Prostate gland (tissue), 2 donors: ENCODE data around the gene FAM53B. TPM values are rescaled to one million over a fixed set of nuclear protein-coding genes. Genes with fewer than 3 reads are reported as not detected.

Experiments used
- DNase-seq: peaks from one replicate; pipeline ENCODE4 v3.0.0-alpha.2; 2019; ENCODE audit warnings: low spot score
- H3K27ac ChIP-seq, 2 donors: fragments of 200-600 bp; sonication (generic); 2 replicates each; pipeline ENCODE4 v1.5.1; 2017 to 2019
- H3K27me3 ChIP-seq: fragments of 200-600 bp; sonication (generic); replicated peaks from 2 replicates; pipeline ENCODE4 v1.5.1; 2019; ENCODE audit not compliant: insufficient read depth
- H3K36me3 ChIP-seq, 2 donors: fragments of 200-600 bp; sonication (generic); 1 replicate in 1 of 2; 2 replicates in 1 of 2; pipeline versions ENCODE4 v1.5.1 to v1.8.1; 2017 to 2019
- H3K4me1 ChIP-seq: fragments of 200-600 bp; sonication (generic); replicated peaks from 2 replicates; pipeline ENCODE4 v1.5.1; 2019
- H3K4me3 ChIP-seq, 2 donors: fragments of 200-600 bp; sonication (generic); 2 replicates each; pipeline ENCODE4 v1.5.1; 2017 to 2019
- H3K9me3 ChIP-seq: fragments of 200-600 bp; sonication (generic); 2 replicates; pipeline ENCODE4 v1.5.1; 2017
- POLR2A ChIP-seq: fragments of 450-650 bp; IDR thresholded peaks from one replicate; pipeline ENCODE4 v1.6.1; 2016; ENCODE audit warnings: antibody characterized with exemption, mild to moderate bottlenecking
- POLR2AphosphoS5 ChIP-seq: sonication (generic); formaldehyde crosslinking; IDR thresholded peaks from one replicate; pipeline ENCODE4 v1.6.1; 2017; ENCODE audit warnings: antibody characterized with exemption
- WGBS: methylation state at CpG from one replicate; pipeline ENCODE4 v1.1.5; 2018; 5-methylcytosine and 5-hydroxymethylcytosine counted together
- intact Hi-C: fragments of 100-400 bp; cut with DNase I; formaldehyde crosslinking; loops from one replicate; pipeline ENCODE4 v1.14.2; 2022
- small RNA-seq, 2 donors: library from RNA; depleted of rRNA; stranded (forward); fragments of <200 nt; gene quantifications; one replicate each; pipeline ENCODE3, GENCODE V24; 2016
- total RNA-seq, 2 donors: library from RNA; depleted of rRNA; stranded (reverse); fragments of >200 nt; gene quantifications; one replicate each; pipeline ENCODE4 v1.1.0, GENCODE V29; 2016
- TF ChIP-seq, protein P1 (sequence below), 4 experiments: fragments of 200-600 bp in 2 of 4; fragments of 450-650 bp in 2 of 4; sonication (generic) in 2 of 4; IDR thresholded peaks; 1 replicate in 3 of 4; 2 replicates in 1 of 4; pipeline ENCODE4 v1.5.1; 2016 to 2019; ENCODE audit warnings: antibody characterized with exemption in 4 of 4, mild to moderate bottlenecking in 2 of 4, moderate library complexity in 2 of 4

The FAM53B gene
- total RNA-seq, 2 donors from 2014 or later = 28.9 to 101 TPM

DNA sequence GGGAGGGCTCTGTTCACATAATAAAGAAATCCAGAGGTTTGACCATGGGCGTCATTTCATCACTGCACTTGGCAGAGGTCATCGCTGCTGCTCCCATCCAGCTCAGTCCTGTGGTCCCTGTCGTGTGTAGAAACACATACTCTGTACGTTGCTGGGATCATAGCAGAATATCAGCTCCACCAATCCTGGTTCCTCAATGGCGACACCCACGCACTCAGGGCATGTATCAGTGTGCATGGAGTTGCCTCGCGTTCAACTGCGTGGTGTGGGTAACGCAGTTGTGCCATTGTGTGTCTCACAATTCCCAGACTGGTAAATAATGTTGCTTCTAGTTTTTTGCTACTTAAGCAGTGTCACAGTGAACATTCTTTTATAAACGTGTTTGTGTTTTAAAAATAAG lies 171.4 kb downstream of the FAM53B start:
- no peak overlapping the region for H3K27ac ChIP-seq
- no peaks in the 10 kb centered on the region for H3K27me3 ChIP-seq
- no peaks in the 10 kb centered on the region for H3K4me1 ChIP-seq
- intact Hi-C loops = no loop called here
- H3K36me3 ChIP-seq = no peaks in the 10 kb centered on the region
- DNase-seq = no peak
- WGBS = 87% methylated on average over 11 of the region's 11 CpGs
- TF ChIP-seq POLR2A (no peak), POLR2AphosphoS5 (no peak)
- TF ChIP-seq, protein P1, sequence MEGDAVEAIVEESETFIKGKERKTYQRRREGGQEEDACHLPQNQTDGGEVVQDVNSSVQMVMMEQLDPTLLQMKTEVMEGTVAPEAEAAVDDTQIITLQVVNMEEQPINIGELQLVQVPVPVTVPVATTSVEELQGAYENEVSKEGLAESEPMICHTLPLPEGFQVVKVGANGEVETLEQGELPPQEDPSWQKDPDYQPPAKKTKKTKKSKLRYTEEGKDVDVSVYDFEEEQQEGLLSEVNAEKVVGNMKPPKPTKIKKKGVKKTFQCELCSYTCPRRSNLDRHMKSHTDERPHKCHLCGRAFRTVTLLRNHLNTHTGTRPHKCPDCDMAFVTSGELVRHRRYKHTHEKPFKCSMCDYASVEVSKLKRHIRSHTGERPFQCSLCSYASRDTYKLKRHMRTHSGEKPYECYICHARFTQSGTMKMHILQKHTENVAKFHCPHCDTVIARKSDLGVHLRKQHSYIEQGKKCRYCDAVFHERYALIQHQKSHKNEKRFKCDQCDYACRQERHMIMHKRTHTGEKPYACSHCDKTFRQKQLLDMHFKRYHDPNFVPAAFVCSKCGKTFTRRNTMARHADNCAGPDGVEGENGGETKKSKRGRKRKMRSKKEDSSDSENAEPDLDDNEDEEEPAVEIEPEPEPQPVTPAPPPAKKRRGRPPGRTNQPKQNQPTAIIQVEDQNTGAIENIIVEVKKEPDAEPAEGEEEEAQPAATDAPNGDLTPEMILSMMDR (IDR thresholded peaks at IDR 0.05) = no peak
- H3K4me3 ChIP-seq = no peak overlapping the region
- no peaks in the 10 kb centered on the region for H3K9me3 ChIP-seq

DNA sequence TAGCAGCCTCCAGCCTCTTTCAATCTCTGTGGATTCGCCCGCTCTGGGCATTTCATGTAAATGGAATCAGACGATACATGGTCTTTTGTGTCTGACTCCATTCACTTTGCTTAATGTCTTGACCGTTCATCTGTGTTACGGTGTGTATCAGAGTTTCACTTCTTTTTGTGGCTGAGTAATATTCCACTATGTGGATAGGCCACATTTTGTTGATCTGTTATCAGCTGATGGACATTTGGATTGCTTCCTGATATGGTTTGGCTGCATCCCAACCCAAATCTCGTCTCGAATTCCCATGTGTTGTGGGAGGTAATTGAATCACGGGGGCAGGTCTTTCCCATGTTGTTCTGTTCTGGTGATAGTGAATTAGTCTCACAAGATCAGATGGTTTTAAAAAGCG lies 173.5 kb downstream of the FAM53B start:
- Histone ChIP-seq H3K36me3 (no peaks in the 10 kb centered on the region), H3K4me1 (no peaks in the 10 kb centered on the region), H3K27me3 (no peaks in the 10 kb centered on the region), H3K27ac (no peak overlapping the region), H3K4me3 (no peak overlapping the region), H3K9me3 (no peaks in the 10 kb centered on the region)
- no peak for DNase-seq
- TF ChIP-seq POLR2A (no peak), POLR2AphosphoS5 (no peak)
- TF ChIP-seq, protein P1 (IDR thresholded peaks at IDR 0.05) = no peak
- intact Hi-C loops = no loop called here
- 89% methylated on average over 9 of the region's 9 CpGs for WGBS

DNA sequence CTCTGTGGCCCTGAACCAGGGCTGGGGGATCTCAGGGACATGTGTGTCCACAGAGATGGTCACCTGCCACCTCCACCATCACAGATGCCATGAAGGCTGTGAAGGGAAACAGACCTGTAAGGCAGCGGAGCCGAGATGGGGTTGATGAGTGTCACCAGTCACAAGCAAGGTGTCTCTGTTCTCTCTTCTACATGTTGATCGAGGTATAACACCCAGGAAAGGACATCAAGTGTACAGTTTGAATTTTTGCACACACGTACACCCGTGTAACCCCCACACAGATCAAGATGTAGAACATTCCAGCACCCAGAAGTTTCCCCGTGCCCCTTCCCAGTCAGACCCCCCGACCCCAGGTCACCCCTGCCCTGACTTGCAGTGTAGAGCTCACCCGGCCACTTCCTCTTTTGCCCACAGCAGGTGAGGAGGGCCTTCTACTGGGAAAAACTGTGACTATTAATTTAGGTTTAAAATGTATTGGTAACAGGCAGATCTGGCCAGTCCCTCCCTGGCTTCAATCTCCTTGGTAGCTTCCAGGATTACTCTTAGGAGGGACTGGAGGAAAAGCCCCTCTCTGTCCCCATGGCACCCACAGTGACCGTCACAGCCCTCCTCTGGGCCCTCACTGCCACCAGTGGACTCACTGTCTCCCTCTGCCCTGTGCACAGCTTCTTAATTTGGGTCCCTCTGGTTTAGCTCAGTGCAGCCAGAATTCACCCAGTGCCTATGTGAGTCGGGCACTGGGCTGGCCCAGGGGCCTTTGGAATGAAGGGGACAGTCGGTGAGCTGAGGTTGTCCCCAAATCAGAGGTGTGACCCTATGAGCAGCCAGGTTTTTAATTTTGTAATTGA lies 174.3 kb downstream of the FAM53B start:
- Histone ChIP-seq H3K27me3 (no peaks in the 10 kb centered on the region), H3K9me3 (no peaks in the 10 kb centered on the region), H3K4me1 (no peaks in the 10 kb centered on the region), H3K27ac (no peak overlapping the region), H3K36me3 (no peaks in the 10 kb centered on the region), H3K4me3 (no peak overlapping the region)
- 89% methylated on average over 11 of the region's 11 CpGs for WGBS
- no peak for TF ChIP-seq POLR2A
- no peak for DNase-seq
- intact Hi-C loops = no loop called here

Small RNA genes within 50 kb of the gene (small RNA-seq; reads per million reads assigned to genes)
- gene RF00019 = 0 reads per million in 2 donors

Other genes with a start within 250 kb of the FAM53B start
- 10 to 100 TPM; 15.7 to 20.5 TPM for gene EEF1AKMT2, start 47.5 kb upstream of the FAM53B start, total RNA-seq
- 10 to 100 TPM; 10.6 to 12.5 TPM for gene ABRAXAS2, start 57.4 kb upstream of the FAM53B start, total RNA-seq
- gene ZRANB1, start 197.7 kb upstream of the FAM53B start, total RNA-seq = 10 to 100 TPM; 17.9 to 28.7 TPM